Stimulated activated CD4-positive, alpha-beta T cell treated with anti-CD3 and anti-CD28 coated beads, Interleukin-1b, Interleukin-23, amount 100 ng/mL, for 4 hours (primary cell): ENCODE results near the gene LAGE3.

ENCODE experiments used
- DNase-seq, 2 donors: peaks; one replicate each; pipeline ENCODE4 v3.0.0-alpha.2; 2020; ENCODE audit warnings: low read depth in 2 of 2

LAGE3 gene, protein sequence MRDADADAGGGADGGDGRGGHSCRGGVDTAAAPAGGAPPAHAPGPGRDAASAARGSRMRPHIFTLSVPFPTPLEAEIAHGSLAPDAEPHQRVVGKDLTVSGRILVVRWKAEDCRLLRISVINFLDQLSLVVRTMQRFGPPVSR

DNA sequence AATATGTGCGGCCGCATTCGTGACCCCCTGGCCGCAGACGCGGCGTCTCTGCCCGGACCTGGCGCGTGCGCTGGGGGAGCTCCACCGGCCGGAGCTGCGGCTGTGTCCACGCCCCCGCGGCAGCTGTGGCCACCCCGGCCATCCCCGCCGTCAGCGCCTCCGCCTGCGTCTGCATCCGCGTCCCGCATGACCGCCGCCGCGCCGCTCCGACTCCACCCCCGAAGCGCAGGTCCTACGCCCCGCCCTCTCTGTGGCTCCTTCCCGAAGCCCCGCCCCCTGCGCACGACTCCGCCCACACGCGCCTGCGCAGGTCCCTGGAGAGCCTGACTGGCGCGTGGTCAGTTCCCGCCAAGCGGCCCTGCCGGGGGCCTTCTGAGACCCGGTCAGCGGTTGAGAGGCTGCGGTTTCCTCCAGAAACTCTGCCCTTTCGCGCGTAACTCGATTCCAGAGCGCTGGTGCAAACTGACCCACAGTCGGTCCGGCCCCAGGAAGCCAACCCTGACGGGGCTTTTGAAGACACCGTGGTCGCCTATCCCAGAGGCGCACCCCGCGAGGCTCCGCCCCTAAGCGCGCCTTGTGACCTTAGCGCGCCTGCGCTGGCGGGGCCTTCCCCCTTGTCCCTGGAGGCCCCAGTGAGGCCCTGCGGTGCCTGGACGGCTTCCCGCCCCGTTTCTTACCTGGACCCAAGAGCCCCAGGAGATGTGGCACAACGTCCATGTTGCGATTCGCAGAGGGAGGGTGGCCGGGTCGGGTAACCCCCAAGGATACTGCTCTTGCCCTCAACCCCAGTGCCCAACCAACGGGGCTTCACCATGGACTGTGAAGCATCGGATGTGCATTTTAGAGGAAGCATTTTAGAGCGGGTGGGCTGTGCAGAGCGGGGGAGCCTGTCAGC is at the start of gene LAGE3:
LAGE3 (minus strand) TSS at position 554 of the 895 bp plus-strand sequence; CDS start at position 188, 366 bp downstream.
- peak; percentile 91 for DNase-seq

DNA sequence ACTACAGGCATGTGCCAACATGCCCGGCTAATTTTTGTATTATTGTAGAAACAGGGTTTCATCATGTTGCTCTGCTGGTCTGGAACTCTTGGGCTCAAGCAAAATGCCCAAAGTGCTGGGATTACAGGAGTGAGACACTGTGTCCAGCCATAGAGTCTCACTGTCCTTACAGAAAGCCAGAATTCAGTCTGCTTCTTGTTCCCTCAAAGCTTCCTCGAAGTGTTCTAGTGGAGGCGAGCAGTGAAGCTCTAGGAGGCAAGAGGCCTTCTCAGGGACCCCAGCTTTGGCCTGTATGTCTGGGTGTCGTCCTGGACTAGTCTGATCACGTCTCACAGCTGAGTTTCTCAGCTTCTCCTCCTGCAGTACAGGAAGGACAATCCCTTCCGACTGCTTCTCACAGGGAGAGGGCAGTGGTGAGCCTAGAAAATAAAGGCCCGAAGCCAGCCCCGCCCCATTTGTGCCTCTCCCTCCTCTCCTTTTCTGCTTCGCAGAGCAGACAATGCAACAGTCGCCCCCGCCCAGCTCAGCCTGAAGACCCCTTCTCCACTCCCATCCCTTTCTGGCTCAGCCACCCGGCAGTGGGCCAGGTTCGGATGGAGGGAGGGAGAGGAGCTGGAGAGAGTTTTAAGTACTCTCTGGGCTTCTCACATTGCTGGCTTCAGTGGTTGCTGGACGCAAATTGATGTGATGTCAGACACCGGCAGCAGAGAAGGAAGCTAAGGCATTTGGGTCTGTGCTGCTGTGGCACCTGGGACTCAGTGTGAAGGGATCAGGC is 48.0 kb upstream of the LAGE3 start:
- peak; percentile 31 to 49 for DNase-seq

- DNase-seq, result no peak
Observed at GRCh38 chrX:154525606-154526490, 46.8 kb upstream of the LAGE3 start.

DNA sequence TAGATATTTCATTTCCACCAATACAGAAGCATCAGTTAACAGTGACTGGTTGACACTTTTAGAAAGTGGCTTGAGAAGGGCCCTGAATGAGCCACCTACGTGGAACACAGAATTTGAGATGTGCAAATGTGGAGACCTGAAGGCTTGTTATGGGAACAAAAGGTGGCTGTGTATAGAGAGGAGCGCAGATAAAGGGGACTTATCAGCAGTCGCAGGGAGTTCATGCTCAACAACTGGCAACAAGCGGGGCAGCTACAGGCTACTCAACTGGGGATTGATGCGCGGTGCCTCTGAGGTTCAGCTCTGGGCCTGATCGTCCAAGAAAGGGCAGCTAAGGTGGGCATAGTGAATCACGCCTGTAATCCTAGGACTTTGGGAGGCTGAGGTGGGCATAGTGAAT is 40.3 kb upstream of the LAGE3 start:
- DNase-seq, result no peak

DNA sequence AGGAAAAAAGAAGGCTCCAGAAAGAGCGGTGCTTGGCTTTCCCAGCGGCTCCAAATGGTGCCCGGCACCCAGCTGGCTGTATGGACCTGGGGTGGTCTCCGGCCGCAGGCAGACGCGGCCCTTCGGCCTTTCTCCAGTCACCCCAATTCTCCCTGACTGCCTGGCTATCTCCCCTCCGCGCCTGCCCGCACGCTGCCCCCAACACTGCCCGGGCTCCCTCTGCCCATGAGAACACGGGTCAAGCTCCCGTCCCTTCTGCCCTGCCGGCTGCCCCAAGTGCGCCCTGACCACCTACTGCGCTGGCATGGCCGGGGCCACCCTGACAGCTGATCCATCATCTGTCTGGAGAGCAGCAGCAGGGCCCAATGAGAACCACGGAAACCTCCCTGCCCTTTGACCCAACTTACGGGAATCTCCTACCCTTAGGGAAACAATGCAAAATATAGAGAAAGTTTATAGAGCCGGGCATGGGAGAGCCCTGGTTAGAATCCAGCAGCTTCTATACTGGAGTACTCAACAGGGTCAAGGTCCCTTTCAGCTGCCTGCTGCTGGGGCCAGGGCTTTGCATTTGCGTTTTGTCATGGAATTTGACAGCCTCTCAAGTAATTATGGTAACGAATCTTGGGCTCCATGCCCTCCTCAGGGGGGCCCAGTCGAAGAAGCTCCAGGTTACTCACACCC is 38.2 kb upstream of the LAGE3 start:
- DNase-seq, result no peak

GRCh38 chrX:154516656-154517100 is 37.6 kb upstream of the LAGE3 start:
- no peak for DNase-seq

DNA sequence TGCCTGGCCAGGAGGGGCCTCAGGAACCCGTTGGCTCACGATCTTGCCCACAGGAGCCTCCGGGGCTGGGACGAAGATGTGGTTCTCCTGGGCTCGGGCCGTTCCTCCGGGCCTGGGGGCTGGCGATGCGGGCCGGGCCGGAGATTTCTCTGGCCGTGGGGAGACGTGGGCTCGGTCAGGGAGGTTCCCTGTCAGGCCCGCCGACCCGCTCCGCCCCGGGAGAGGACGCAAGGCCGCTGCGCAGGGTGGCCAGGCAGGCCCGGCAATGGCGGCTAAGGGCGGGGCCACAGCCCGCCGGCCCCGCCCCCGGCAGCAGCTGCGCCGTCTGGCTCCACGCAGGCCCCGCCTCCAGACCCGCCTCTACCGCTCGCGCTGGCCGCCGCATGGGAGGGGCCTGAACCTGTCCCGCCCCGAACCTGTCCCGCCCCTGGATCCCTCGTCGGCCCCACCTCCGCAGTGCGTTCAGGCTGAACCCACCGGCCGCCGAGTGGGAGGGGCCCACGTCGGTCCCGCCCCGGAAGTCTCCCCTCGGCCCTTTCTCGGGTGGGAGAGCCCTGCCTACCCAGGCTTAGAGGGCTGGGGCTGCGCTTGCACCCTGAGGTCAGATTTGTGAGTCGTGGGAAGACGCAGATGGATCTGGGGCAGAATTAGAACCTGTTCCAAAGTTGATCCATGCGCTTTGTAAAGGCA is 37.0 kb upstream of the LAGE3 start, which contains the start of gene FAM3A:
FAM3A (minus strand) TSS at position 267 of the 690 bp plus-strand sequence. CDS start 460 bp downstream, outside the sequence.
- peak; percentile 90 for DNase-seq

- DNase-seq, result no peak
Observed at GRCh38 chrX:154515090-154515965, 36.2 kb upstream of the LAGE3 start.

GRCh38 chrX:154513716-154514115 is 34.6 kb upstream of the LAGE3 start:
- DNase-seq, result no peak

GRCh38 chrX:154512879-154513553 is 33.9 kb upstream of the LAGE3 start:
- no peak for DNase-seq

DNA sequence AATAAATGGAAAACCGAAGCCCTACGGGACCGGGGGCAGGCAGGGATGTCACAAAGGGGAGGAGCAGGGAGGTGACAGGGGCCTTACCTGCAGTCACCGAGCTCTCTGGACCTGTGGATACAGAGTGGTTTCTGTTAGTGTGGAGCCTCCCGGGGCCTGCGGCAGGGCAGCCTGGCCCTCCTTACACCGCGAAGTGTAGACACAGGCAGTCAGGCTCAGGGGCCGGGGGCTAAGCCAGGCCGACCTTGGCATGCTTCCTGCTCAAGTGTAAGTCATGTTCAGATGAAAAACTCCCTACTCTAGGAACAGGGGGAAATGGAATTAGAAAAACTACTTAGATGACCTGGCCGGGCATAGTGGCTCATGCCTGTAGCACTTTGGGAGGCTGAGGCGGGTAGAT is 32.7 kb upstream of the LAGE3 start:
- no peak for DNase-seq

- no peak for DNase-seq
Observed at GRCh38 chrX:154509455-154509854, 30.4 kb upstream of the LAGE3 start.

DNA sequence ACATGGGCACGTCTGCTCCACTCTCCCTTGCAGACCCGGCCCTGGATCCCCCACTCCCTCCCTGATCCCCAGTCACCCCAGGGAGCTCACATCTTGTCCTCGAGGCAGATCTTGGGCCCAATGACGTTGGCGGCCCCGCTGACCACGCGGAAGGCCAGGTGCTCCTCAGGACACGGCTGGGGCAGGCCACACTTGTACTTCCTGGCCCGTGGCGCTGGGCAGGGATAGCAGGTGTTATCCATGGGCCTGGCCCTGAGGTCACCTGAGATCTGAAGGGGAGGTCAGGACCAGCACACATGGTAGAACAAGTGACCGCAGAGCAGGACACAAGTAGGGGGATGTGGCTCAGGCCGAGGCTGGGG is 29.3 kb upstream of the LAGE3 start:
- DNase-seq, result no peak

- no peak for DNase-seq
Observed at GRCh38 chrX:154507673-154508383, 28.7 kb upstream of the LAGE3 start.

GRCh38 chrX:154506483-154507332 is 27.6 kb upstream of the LAGE3 start:
- no peak for DNase-seq

GRCh38 chrX:154505734-154506133 is 26.7 kb upstream of the LAGE3 start:
- DNase-seq, result no peak

- no peak for DNase-seq
Observed at GRCh38 chrX:154502989-154503388, 23.9 kb upstream of the LAGE3 start.
